ENCODE data around the gene MRGPRG.

Gene MRGPRG

DNA sequence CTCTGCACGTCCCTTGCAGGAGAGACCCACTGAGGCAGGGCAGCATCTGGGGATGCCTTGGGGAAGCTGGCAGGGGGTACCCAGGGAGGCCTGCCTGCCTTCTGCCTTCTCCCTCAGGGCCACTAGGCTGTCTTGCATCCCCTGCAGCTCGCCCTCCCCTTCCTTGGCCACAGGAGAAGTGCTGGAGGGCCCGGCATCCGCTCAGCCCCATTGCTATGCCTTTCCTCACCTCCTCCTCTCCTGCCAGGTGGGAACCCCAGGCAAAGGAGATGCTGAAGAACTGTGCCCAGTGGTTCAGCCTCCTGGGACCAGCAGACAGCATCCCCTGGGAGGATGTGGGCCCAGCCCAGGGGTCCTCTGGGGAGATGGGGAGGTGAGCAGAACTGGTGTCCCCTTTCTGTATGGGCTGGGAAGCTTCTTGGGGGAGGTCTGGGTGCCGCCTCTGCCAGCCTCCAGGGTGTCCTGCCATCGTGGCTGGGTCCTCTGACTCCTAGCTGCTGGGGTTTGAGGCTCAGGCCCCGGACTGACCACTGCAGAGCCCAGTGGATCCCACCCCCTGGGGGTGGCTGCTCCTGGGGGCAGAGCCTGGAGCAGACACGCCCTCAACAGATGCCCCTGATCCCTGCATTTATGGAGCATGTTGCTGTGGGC is 20.6 kb downstream of the MRGPRG start:
- DNase-seq (ENCODE audit: low spot score): no peak
- in situ Hi-C loops (cut with MboI; ENCODE audit: low sequenced_read_pairs, unreplicated experiment): no loop called here
- TF ChIP-seq, protein P1, sequence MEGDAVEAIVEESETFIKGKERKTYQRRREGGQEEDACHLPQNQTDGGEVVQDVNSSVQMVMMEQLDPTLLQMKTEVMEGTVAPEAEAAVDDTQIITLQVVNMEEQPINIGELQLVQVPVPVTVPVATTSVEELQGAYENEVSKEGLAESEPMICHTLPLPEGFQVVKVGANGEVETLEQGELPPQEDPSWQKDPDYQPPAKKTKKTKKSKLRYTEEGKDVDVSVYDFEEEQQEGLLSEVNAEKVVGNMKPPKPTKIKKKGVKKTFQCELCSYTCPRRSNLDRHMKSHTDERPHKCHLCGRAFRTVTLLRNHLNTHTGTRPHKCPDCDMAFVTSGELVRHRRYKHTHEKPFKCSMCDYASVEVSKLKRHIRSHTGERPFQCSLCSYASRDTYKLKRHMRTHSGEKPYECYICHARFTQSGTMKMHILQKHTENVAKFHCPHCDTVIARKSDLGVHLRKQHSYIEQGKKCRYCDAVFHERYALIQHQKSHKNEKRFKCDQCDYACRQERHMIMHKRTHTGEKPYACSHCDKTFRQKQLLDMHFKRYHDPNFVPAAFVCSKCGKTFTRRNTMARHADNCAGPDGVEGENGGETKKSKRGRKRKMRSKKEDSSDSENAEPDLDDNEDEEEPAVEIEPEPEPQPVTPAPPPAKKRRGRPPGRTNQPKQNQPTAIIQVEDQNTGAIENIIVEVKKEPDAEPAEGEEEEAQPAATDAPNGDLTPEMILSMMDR (IDR thresholded peaks at IDR 0.05; ENCODE audit: borderline replicate concordance, control extremely low read depth, extremely low read depth, insufficient read depth, missing control alignments): no peak

DNA sequence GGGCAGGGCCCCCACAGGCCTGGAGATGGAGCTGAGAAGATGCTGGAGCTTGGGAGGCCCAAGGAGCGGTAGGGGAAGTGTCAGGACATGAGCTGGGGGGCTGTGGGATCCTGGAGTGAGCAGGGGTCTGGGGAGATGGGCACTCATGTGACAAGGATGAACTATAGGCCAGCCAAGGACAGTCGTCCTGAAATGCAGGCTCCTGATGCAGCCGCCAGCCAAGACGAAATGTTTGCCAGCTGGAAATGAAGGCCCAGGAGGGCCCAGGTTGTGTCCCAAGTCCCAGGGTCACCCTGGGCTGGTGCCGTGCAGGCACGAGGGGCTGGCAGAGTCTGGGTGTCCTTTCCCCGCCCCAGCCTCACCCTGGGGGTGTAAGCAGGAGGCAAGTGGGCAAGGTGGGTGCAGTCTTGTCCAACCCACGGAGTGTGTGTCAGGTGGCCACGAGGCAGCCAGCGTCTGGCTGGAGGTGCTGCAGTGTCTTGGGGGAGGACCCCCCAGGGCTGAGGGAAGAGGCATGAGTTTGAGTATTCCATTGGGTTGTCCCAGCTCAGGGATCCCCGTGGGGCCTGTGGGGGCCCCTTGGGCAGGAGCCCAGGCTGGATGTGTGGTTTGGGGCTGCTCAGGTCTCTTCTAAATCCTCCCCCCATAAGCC is 21.4 kb downstream of the MRGPRG start:
- in situ Hi-C loops (cut with MboI; ENCODE audit: low sequenced_read_pairs, unreplicated experiment): no loop called here
- DNase-seq (ENCODE audit: low spot score): no peak
- TF ChIP-seq, protein P1 (IDR thresholded peaks at IDR 0.05; ENCODE audit: borderline replicate concordance, control extremely low read depth, extremely low read depth, insufficient read depth, missing control alignments): no peak

DNA sequence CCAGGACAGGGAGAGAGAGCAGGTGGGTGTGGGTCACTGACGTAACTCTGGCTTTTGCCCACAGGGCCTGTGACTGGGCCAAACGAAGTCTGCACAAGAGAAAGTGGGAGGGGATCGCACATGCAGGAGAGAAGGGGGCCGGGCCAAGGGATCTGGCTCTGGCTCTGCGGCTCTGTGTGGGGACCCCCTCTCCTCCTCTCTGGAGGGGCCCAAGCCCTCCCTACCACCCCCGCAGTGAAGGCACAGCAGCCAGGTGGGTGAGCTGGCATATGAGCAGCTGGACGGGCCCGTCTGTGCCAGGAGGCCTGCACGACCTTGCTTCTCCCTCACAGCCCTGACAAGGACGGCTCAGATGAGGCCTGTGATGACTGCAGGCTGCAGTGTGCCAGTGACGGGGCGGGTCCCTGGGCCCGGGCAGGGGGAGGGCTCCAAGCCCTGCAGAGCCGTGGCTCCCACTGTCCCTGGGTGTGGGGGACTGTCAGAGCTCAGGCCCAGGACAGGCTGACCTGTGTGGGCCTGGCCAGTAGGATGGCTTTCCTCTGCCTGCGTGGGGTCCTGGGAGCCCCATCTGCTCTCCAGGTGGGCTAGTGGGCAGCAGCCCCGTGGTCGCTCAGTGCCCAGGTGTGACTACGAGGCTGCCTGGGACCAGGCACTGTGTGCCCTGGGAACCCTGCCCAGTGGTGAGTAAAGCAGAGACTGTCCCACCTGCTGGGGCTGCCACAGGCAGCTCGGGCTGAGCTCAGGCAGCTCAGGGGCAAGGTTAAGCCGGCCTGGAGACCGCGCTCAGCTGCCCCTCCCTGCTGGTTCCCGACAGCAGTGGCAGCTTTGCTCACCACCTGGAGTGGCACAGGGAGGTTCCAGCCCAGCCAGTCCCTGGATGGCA is 22.2 kb downstream of the MRGPRG start:
- in situ Hi-C loops (cut with MboI; ENCODE audit: low sequenced_read_pairs, unreplicated experiment): no loop called here
- TF ChIP-seq, protein P1 (IDR thresholded peaks at IDR 0.05; ENCODE audit: borderline replicate concordance, control extremely low read depth, extremely low read depth, insufficient read depth, missing control alignments): no peak
- no peak for DNase-seq (ENCODE audit: low spot score)

DNA sequence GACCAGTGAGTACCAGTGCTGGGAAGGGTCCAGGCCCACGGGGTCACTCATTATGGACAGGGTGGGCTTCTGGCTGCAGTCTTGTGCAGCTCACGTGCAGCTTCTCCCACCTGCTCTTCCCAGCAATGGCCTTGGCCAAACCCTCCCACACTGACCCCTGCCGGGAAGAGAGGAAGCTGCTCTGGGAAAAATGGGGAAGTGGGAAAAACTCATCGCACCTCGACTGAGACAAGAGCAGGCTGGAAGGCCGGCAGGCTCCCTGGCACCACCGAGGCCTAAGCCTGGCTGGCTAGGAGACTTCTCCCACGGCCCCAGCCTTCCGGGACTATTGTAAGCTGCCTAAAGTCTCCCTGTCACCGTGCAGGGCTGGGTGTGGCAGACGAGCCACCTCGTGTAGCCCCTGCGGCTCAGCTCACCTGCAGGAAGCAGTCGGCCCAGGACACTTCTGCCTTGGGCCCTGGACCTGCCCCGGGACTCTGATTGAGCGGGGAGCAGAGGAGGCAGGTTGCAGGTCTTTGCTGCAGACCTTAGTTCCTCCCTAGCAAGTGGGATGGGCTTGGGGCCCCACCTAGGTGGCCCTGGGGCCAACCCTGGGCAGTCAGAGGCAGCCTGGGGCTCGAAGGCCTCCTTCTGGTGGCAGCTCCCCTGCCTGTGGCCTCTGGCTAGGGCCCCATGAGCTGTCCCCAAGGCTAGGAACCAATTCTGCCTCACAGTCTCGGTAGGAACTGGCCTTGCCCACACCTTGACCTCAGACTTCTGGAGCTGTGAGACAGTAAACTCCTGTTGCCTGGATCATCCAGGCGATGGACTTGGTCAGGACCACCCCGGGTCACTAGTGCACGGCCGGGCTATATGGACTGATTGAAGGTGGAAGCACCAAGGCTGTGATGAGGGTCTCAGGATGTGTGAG is 23.1 kb downstream of the MRGPRG start:
- TF ChIP-seq, protein P1 (IDR thresholded peaks at IDR 0.05; ENCODE audit: borderline replicate concordance, control extremely low read depth, extremely low read depth, insufficient read depth, missing control alignments): no peak
- DNase-seq (ENCODE audit: low spot score): no peak
- in situ Hi-C loops (cut with MboI; ENCODE audit: low sequenced_read_pairs, unreplicated experiment): no loop called here

DNA sequence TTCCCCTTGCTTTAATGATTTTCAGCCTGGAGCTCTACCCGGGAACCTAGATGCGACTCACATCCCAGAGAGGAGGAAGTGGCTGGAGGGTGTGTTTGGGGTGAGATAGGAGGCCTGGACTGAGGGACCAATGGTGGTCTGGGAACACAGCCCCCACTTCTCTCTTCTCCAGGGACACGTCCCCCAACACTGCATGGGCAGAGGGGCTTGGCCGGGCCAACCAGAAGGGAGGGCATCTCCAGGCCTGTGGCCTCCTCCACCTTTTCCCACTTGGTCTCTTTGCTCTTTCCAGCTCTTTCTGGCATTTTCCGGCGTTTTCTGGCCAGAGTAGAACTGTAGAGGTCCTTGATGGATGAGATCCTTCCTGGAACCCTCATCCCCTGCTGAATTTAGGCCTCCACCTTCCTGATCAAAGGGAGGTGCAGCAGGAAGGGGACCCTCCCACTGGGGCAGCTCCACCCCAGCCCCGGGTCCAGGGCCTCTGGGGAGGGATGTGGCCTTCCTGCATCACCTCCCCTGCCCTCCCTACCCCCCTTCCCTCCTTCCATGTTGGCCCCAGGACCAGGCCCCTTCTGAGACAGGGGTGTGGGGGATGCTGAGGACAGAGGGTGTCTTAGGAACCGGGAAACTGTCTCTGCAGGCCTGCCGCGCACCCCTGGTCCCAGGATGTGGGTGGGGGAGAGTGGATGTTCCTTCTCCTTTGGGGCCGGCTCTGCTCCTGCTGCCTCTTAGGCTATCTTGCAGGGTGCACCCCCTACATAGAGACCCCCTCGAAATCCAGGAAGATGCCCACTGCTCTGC is 24.4 kb downstream of the MRGPRG start:
- TF ChIP-seq, protein P1 (IDR thresholded peaks at IDR 0.05; ENCODE audit: borderline replicate concordance, control extremely low read depth, extremely low read depth, insufficient read depth, missing control alignments): no peak
- in situ Hi-C loops (cut with MboI; ENCODE audit: low sequenced_read_pairs, unreplicated experiment): no loop called here
- no peak for DNase-seq (ENCODE audit: low spot score)

Measured in GM13976 (cell line).